CD4-positive, alpha-beta T cell (primary cell): ENCODE results near the gene CALML3. TPM values are rescaled to one million over a fixed set of nuclear protein-coding genes. Genes with fewer than 3 reads are reported as not detected.

ENCODE experiments used
- ATAC-seq: fragments of 200-7000 bp; cut with Tn5 transposase; one replicate; pipeline ENCODE4 v1.10.0; 2022; ENCODE audit warnings: mild to moderate bottlenecking; ENCODE audit not compliant: poor library complexity
- CTCF ChIA-PET: fragments of 350-600 bp; sonication (Branson Sonifier 250); formaldehyde crosslinking; loops from one replicate; lab custom pipeline; 2021; ENCODE audit warnings: antibody characterized with exemption, inconsistent platforms; lab: Charles Lee
- POLR2A ChIA-PET: fragments of 350-600 bp; sonication (Branson Sonifier 250); formaldehyde crosslinking; loops from one replicate; lab custom pipeline; 2021; ENCODE audit warnings: antibody characterized with exemption, inconsistent platforms; lab: Charles Lee
- DNase-seq, 14 experiments: peaks; one replicate each; pipeline ENCODE4 v3.0.0-alpha.2; 2013 to 2020; ENCODE audit warnings: mixed read lengths in 2 of 14
- H3K27ac ChIP-seq, 2 donors: one replicate each; pipeline versions ENCODE4 v1.5.1 to v1.7.0; 2013; ENCODE audit warnings: low read length in 2 of 2, low read depth in 1 of 2, mild to moderate bottlenecking in 1 of 2
- H3K27me3 ChIP-seq, 2 experiments: 1 replicate in 1 of 2; 2 replicates in 1 of 2; pipeline versions ENCODE4 v1.6.1 to v1.7.0; 2013; ENCODE audit warnings: low read length in 2 of 2, control low read depth in 1 of 2, mild to moderate bottlenecking in 1 of 2, moderate library complexity in 1 of 2; ENCODE audit not compliant: insufficient read depth in 2 of 2, control insufficient read depth in 1 of 2
- H3K36me3 ChIP-seq: one replicate; pipeline ENCODE4 v1.6.1; 2013; ENCODE audit warnings: low read length, control low read depth; ENCODE audit not compliant: insufficient read depth
- H3K4me1 ChIP-seq: one replicate; pipeline ENCODE4 v1.6.1; 2013; ENCODE audit warnings: low read length, control low read depth; ENCODE audit not compliant: insufficient read depth
- H3K4me3 ChIP-seq: one replicate; pipeline ENCODE4 v1.5.1; 2013; ENCODE audit warnings: mild to moderate bottlenecking, low read length, moderate library complexity
- H3K9me3 ChIP-seq, 2 experiments: 1 replicate in 1 of 2; 2 replicates in 1 of 2; pipeline versions ENCODE4 v1.6.1 to v1.7.0; 2013; ENCODE audit warnings: low read length in 2 of 2, mild to moderate bottlenecking in 2 of 2, control low read depth in 1 of 2, moderate library complexity in 1 of 2; ENCODE audit not compliant: control insufficient read depth in 1 of 2, insufficient read depth in 1 of 2
- H3K27ac Mint-ChIP-seq: one replicate; pipeline ENCODE4 v1.8.0; 2020; ENCODE audit warnings: mixed read lengths
- H3K27me3 Mint-ChIP-seq: one replicate; pipeline ENCODE4 v1.8.0; 2021; ENCODE audit warnings: mixed read lengths
- H3K36me3 Mint-ChIP-seq: one replicate; pipeline ENCODE4 v1.8.0; 2021; ENCODE audit warnings: low read depth, mixed read lengths
- H3K4me1 Mint-ChIP-seq: one replicate; pipeline ENCODE4 v1.8.0; 2021; ENCODE audit warnings: low read depth, mixed read lengths
- H3K4me3 Mint-ChIP-seq: one replicate; pipeline ENCODE4 v1.8.0; 2020; ENCODE audit warnings: mild to moderate bottlenecking, mixed read lengths
- H3K9me3 Mint-ChIP-seq: one replicate; pipeline ENCODE4 v1.8.0; 2020; ENCODE audit warnings: mixed read lengths
- CTCF ChIP-seq: fragments of 200-600 bp; IDR thresholded peaks from one replicate; pipeline ENCODE4 v1.8.0; 2022; ENCODE audit warnings: antibody characterized with exemption, mild to moderate bottlenecking
- intact Hi-C, 2 experiments: fragments of 100-400 bp; cut with DNase I in 1 of 2; cut with micrococcal nuclease in 1 of 2; formaldehyde crosslinking; loops; one replicate each; pipeline versions ENCODE4 v1.15.1 to v1.9.0; 2023 to 2025; cut with DNase I, micrococcal nuclease
- total RNA-seq, 174 experiments: library from RNA in 2 of 174; stranded (reverse) in 2 of 174; gene quantifications; one replicate each; pipeline ENCODE4 v1.2.3 and lab custom pipeline; 2021 to 2026

Gene CALML3
- total RNA-seq, 2 experiments from 2014 or later = not detected

GRCh38 chr10:5497948-5498730, 26.6 kb upstream of the CALML3 start:
- no peak for DNase-seq
- Histone ChIP-seq H3K4me1 (no peaks in the 10 kb centered on the region), H3K9me3 (peaks cover 0 to under 1% of the 10 kb centered on the region in 2 experiments), H3K4me3 (no peak overlapping the region), H3K27ac (no peak overlapping the region), H3K27me3 (no peaks in the 10 kb centered on the region), H3K36me3 (no peaks in the 10 kb centered on the region)
- Mint-ChIP-seq H3K27me3 (no peaks in the 10 kb centered on the region), H3K27ac (no peak overlapping the region), H3K4me3 (no peak overlapping the region), H3K4me1 (no peaks in the 10 kb centered on the region), H3K36me3 (no peaks in the 10 kb centered on the region), H3K9me3 (no peaks in the 10 kb centered on the region)
- CTCF ChIA-PET = no interaction called here
- intact Hi-C loops = no loop called here
- no peak for ATAC-seq
- POLR2A ChIA-PET = no interaction called here
- no peak for TF ChIP-seq CTCF

- Histone ChIP-seq H3K36me3 (no peaks in the 10 kb centered on the region), H3K4me1 (no peaks in the 10 kb centered on the region), H3K27ac (no peak overlapping the region), H3K4me3 (no peak overlapping the region), H3K9me3 (no peaks in the 10 kb centered on the region), H3K27me3 (no peaks in the 10 kb centered on the region)
- no peaks in the 10 kb centered on the region for H3K4me1 Mint-ChIP-seq
- no peak overlapping the region for H3K27ac Mint-ChIP-seq
- ATAC-seq (no peak), DNase-seq (no peak)
- H3K36me3 Mint-ChIP-seq = no peaks in the 10 kb centered on the region
- ChIA-PET CTCF (no interaction called here), POLR2A (no interaction called here)
- H3K27me3 Mint-ChIP-seq = no peaks in the 10 kb centered on the region
- no peak overlapping the region for H3K4me3 Mint-ChIP-seq
- H3K9me3 Mint-ChIP-seq = no peaks in the 10 kb centered on the region
- TF ChIP-seq CTCF = no peak
- intact Hi-C loops = no loop called here
Measured at GRCh38 chr10:5498791-5499492, 25.8 kb upstream of the CALML3 start.

GRCh38 chr10:5499493-5500140, 25.1 kb upstream of the CALML3 start, which contains the start of gene CALML5:
Gene CALML5 (minus strand): TSS chr10:5499570. CDS start chr10:5499438, 132 bp downstream.
- H3K27me3 ChIP-seq = peaks cover 0 to 2% of the 10 kb centered on the region in 2 experiments
- no peaks in the 10 kb centered on the region for H3K4me1 ChIP-seq
- Mint-ChIP-seq H3K4me3 (no peak within 1 kb of the TSS), H3K36me3 (no peaks in the 10 kb centered on the region), H3K4me1 (no peaks in the 10 kb centered on the region), H3K27ac (no peak within 1 kb of the TSS), H3K27me3 (no peaks in the 10 kb centered on the region), H3K9me3 (no peaks in the 10 kb centered on the region)
- ATAC-seq = no peak
- intact Hi-C loops = no loop called here
- no peak for TF ChIP-seq CTCF
- H3K36me3 ChIP-seq = no peaks in the 10 kb centered on the region
- no peak within 1 kb of the TSS for H3K4me3 ChIP-seq
- DNase-seq = peak in 1 of 14 experiments; percentile 1
- H3K27ac ChIP-seq = no peak within 1 kb of the TSS
- no peaks in the 10 kb centered on the region for H3K9me3 ChIP-seq
- CTCF ChIA-PET = no interaction called here
- POLR2A ChIA-PET = no interaction called here
